ENCODE measurements around the gene C2orf42.

DNA sequence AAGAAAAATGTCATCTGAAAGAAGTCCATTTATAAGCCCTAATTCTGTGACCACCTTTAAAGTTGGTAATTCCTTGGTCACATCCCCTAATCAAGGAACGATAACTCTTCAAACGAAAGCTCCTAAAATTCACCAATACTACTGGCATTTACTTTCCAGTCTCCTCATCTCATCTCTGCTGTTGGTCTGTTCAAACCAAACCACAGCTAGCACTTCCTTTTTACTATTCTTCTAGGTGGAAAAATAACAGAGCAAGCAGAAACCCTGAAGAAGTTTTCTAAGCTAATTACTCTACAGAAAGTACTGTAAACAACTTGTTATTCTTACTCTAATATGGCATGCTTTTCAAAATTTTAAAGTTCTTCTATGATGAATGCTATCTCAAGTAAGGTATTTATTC, 36.0 kb upstream of the C2orf42 start:
- TF ChIP-seq, protein P1, sequence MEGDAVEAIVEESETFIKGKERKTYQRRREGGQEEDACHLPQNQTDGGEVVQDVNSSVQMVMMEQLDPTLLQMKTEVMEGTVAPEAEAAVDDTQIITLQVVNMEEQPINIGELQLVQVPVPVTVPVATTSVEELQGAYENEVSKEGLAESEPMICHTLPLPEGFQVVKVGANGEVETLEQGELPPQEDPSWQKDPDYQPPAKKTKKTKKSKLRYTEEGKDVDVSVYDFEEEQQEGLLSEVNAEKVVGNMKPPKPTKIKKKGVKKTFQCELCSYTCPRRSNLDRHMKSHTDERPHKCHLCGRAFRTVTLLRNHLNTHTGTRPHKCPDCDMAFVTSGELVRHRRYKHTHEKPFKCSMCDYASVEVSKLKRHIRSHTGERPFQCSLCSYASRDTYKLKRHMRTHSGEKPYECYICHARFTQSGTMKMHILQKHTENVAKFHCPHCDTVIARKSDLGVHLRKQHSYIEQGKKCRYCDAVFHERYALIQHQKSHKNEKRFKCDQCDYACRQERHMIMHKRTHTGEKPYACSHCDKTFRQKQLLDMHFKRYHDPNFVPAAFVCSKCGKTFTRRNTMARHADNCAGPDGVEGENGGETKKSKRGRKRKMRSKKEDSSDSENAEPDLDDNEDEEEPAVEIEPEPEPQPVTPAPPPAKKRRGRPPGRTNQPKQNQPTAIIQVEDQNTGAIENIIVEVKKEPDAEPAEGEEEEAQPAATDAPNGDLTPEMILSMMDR (IDR thresholded peaks at IDR 0.05; ENCODE audit: low read depth, low read length, missing input control) = no peak
- no peak for TF ChIP-seq SP1 (IDR thresholded peaks at IDR 0.05)

All from liver (tissue), 3 donors.